ENCODE data around the gene STMN3.

STMN3 gene

DNA sequence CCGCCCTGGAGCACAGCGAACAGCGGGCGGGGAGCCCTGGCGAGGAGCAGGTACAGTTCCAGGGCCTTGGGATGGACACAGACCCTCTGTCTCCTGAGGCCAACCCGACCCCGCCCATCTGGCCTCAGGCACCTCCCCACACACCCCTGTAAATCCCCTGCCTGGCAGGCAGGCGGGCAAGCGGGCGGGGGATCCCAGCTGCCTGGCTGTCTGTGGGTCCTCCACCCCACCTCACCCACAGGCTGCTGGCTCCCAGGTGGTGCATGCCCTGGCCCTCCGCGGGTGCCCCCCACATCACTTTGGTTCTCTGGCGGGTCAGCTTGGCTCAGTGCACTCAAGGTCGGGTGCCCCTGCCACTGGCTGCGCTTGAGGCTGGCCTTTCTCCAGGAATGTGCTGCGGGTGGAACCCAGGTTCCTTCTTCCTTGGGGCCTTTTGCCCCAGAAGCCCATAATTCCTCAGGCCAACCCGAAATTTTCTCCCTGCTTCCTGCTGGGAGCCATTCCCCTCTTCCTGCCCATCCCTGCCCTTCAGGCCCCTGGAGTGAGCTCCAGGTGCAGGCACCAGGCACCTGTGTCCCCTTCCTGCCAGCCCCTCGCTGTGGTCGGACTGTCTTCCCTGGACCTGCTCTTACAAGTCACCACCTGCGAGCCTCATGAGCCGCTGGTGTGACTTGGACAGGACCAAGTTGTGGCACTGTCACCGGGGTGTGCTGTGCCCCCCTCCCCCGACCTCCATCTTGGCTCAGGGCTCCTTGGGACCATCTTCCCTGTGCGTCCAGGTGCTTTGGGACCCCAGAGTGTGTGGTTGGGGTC is 37.9 kb upstream of the STMN3 start:
- TF ChIP-seq, protein P1, sequence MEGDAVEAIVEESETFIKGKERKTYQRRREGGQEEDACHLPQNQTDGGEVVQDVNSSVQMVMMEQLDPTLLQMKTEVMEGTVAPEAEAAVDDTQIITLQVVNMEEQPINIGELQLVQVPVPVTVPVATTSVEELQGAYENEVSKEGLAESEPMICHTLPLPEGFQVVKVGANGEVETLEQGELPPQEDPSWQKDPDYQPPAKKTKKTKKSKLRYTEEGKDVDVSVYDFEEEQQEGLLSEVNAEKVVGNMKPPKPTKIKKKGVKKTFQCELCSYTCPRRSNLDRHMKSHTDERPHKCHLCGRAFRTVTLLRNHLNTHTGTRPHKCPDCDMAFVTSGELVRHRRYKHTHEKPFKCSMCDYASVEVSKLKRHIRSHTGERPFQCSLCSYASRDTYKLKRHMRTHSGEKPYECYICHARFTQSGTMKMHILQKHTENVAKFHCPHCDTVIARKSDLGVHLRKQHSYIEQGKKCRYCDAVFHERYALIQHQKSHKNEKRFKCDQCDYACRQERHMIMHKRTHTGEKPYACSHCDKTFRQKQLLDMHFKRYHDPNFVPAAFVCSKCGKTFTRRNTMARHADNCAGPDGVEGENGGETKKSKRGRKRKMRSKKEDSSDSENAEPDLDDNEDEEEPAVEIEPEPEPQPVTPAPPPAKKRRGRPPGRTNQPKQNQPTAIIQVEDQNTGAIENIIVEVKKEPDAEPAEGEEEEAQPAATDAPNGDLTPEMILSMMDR (conservative IDR thresholded peaks at IDR 0.05; ENCODE audit: low read depth, low read length): no peak
- DNase-seq (ENCODE audit: low read depth): no peak
- no peak overlapping the region for H3K4me3 ChIP-seq (ENCODE audit: low read depth, low read length)

DNA sequence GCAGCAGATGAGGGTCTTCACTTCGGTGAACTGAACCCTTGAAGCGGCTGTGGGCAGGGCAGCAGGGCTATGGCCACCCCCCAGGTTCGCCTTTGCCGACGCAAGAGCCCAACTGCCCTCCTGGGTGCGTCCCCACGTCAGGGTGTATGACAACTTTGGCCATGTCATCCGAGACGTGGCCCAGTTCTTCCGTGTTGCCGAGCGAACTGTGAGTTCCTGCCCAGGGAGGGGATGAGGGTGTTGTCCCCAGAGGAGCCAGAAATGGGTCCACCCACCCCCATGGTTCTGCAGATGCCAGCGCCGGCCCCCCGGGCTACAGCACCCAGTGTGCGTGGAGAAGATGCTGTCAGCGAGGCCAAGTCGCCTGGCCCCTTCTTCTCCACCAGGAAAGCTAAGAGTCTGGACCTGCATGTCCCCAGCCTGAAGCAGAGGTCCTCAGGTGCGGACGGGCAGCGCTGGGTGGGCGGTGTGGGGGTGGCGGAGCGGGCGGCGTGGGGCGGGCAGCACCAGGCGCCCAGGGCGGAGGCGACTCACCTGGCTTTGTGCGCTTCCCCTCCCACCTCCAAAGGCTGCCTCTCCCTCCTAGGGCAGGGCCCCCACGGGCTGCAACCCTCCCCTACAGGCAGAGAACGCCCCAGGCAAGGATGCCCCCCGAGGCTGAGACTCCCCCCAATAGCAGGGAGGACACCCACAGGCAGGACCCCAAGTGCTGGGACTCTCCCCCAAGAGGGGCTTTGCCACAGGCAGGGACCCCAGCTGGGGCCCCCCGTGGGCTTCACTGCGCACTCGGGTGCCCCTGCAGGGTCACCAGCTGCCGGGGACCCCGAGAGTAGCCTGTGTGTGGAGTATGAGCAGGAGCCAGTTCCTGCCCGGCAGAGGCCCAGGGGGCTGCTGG is 37.0 kb upstream of the STMN3 start:
- no peak overlapping the region for H3K4me3 ChIP-seq (ENCODE audit: low read depth, low read length)
- TF ChIP-seq, protein P1 (conservative IDR thresholded peaks at IDR 0.05; ENCODE audit: low read depth, low read length): no peak
- no peak for DNase-seq (ENCODE audit: low read depth)

DNA sequence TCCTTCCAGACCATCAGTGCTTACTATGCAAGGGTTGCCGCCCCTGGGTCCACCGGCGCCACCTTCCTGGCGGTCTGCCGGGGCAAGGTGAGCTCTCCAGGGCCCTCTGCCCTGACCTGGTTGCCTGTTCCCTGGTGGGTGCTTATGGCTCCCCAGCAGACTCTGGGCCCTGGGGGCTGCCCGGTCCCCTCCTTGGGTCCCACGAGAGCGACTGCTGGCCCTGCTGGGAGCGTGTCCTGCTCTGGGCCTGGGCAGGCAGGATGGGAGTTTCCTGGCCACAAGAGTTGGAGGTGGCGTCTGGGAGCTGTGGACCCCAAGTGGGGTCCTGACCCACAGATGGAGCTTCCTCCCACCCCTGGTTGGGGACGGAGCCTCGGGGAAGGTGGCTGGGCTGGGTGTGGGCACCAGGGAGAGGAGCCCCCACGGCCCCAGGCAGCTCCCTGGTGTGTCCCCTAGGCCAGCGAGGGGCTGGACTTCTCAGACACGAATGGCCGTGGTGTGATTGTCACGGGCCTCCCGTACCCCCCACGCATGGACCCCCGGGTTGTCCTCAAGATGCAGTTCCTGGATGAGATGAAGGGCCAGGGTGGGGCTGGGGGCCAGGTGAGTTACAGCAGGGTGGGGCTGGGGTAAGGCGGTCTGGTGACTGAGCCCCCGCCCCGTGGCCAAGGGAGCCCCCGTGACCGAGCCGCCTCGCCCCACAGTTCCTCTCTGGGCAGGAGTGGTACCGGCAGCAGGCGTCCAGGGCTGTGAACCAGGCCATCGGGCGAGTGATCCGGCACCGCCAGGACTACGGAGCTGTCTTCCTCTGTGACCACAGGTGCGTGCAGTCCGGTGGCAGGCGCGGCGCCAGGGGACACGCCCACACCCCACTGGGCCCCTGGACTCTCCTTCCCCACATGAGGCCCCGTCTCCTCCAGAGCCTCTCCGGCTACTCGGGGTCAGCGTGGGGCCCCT is 36.1 kb upstream of the STMN3 start:
- H3K4me3 ChIP-seq (ENCODE audit: low read depth, low read length): no peak overlapping the region
- TF ChIP-seq, protein P1 (conservative IDR thresholded peaks at IDR 0.05; ENCODE audit: low read depth, low read length): no peak
- no peak for DNase-seq (ENCODE audit: low read depth)

DNA sequence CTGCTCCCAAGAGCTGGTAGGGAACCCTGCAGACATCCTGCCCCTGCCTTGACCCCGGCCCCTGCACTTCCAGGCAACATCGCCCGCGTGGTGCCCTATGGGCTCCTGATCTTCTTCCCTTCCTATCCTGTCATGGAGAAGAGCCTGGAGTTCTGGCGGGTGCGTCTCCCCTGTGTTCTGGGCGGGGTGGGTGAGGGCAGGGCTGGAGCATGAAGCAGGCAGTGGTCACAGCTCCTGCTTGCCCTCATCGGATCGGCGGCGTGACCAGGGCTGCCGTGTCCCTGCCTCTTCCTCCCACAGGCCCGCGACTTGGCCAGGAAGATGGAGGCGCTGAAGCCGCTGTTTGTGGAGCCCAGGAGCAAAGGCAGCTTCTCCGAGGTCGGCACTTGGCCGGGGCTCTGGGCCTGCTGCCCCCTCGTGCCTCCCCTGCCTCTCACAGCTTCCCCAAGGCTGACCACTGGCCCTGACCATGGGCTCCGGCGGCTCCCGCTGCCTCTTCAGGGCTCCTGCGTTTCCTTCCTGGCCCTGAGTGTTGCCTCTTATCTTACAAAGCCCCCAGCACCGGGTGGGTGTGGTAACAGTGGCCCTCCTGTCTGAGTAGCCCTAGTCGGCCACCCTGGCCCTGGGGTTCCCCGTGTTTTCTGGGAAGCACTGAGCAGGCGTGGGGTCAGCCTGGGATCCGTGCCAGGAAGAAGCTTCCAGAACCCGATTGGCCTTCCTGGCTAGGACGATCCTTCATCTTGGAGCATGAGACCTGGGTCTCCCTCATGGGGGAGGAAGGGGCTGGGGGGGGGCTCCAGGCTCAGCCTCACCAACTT is 35.2 kb upstream of the STMN3 start:
- H3K4me3 ChIP-seq (ENCODE audit: low read depth, low read length): no peak overlapping the region
- DNase-seq (ENCODE audit: low read depth): no peak
- TF ChIP-seq, protein P1 (conservative IDR thresholded peaks at IDR 0.05; ENCODE audit: low read depth, low read length): no peak

DNA sequence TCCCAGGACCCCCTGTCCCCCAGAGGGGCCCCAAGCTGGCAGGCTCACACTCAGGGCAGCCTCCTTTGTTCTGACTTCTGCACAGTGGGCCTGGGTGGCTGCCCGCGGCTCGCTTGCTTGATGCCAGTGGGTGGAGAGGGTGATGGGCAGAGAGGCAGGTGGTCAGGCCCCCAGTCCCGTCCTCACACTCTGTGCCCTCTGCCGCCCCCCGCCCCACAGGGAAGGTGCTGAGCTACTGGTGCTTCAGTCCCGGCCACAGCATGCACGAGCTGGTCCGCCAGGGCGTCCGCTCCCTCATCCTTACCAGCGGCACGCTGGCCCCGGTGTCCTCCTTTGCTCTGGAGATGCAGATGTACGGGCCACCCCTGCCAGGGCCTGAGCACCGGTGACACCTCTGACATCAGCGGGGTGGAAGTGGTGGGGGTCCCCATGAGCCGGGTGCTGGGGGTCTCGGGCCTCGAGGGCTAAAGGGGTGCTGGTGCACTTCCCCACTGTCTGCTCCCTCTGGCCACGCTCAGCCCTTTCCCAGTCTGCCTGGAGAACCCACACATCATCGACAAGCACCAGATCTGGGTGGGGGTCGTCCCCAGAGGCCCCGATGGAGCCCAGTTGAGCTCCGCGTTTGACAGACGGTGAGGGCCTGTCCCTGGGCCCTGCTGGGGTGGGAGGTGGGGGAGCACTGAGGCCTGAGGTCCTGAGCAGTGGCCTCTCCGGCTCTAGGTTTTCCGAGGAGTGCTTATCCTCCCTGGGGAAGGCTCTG is 34.4 kb upstream of the STMN3 start:
- H3K4me3 ChIP-seq (ENCODE audit: low read depth, low read length): no peak overlapping the region
- TF ChIP-seq, protein P1 (conservative IDR thresholded peaks at IDR 0.05; ENCODE audit: low read depth, low read length): no peak
- no peak for DNase-seq (ENCODE audit: low read depth)
